Loucy (cell line): ENCODE results near the gene FKBP7.
"Not testable (repeated sequence)": the region's sequence is repeated elsewhere in the genome, so short reads cannot be mapped to it uniquely, and the experiment has no call there.

Source experiments
- H2AFZ ChIP-seq: fragments of 200-600 bp; sonication (generic); 2 replicates; pipeline ENCODE4 v1.6.0; 2016; ENCODE audit warnings: antibody characterized with exemption, mild to moderate bottlenecking, low read length, moderate library complexity
- H3F3A ChIP-seq: fragments of 200-600 bp; 2 replicates; pipeline ENCODE4 v1.6.0; 2016; ENCODE audit warnings: antibody characterized with exemption, low read depth, mild to moderate bottlenecking
- H3K27me3 ChIP-seq: fragments of 200-600 bp; sonication (generic); 2 replicates; pipeline ENCODE4 v1.6.1; 2014; ENCODE audit warnings: low read length, mild to moderate bottlenecking; ENCODE audit not compliant: insufficient read depth, poor library complexity, severe bottlenecking
- H3K36me3 ChIP-seq: fragments of 200-600 bp; sonication (generic); 2 replicates; pipeline ENCODE4 v1.6.1; 2016; ENCODE audit warnings: low read length; ENCODE audit not compliant: insufficient read depth
- H3K4me1 ChIP-seq: fragments of 200-600 bp; sonication (generic); 2 replicates; pipeline ENCODE4 v1.5.1; 2014; ENCODE audit warnings: low read length, mild to moderate bottlenecking; ENCODE audit not compliant: insufficient read depth, poor library complexity, severe bottlenecking
- H3K4me2 ChIP-seq: fragments of 200-600 bp; sonication (generic); 2 replicates; pipeline ENCODE4 v1.6.0; 2014; ENCODE audit warnings: antibody characterized with exemption, low read length, low read depth, mild to moderate bottlenecking; ENCODE audit not compliant: poor library complexity, severe bottlenecking
- H3K4me3 ChIP-seq: fragments of 200-600 bp; sonication (generic); 2 replicates; pipeline ENCODE4 v1.5.1; 2014; ENCODE audit warnings: low read length, mild to moderate bottlenecking, mixed read lengths; ENCODE audit not compliant: poor library complexity, severe bottlenecking
- H3K79me2 ChIP-seq: fragments of 200-600 bp; sonication (generic); 2 replicates; pipeline ENCODE4 v1.6.1; 2014; ENCODE audit warnings: low read length; ENCODE audit not compliant: insufficient read depth
- H3K9ac ChIP-seq: fragments of 200-600 bp; sonication (generic); 2 replicates; pipeline ENCODE4 v1.6.0; 2014; ENCODE audit warnings: mild to moderate bottlenecking, low read depth, low read length, moderate library complexity; ENCODE audit not compliant: poor library complexity, severe bottlenecking
- H3K9me2 ChIP-seq: fragments of 200-600 bp; sonication (generic); replicated peaks from 2 replicates; pipeline ENCODE4 v1.6.1; 2016; ENCODE audit warnings: low read depth, low read length, mixed read lengths
- H3K9me3 ChIP-seq: fragments of 200-600 bp; sonication (generic); 2 replicates; pipeline ENCODE4 v1.6.1; 2014; ENCODE audit warnings: mild to moderate bottlenecking, antibody characterized with exemption, low read length, low read depth; ENCODE audit not compliant: insufficient read depth
- H4K20me1 ChIP-seq: fragments of 200-600 bp; sonication (generic); 2 replicates; pipeline ENCODE4 v1.6.0; 2014; ENCODE audit warnings: antibody characterized with exemption, low read length, mild to moderate bottlenecking; ENCODE audit not compliant: insufficient read depth, poor library complexity, severe bottlenecking
- CTCF ChIP-seq: fragments of 200-600 bp; sonication (generic); conservative IDR thresholded peaks from 2 replicates; pipeline ENCODE4 v1.5.1; 2014; ENCODE audit warnings: mild to moderate bottlenecking, antibody characterized with exemption, low read length
- EZH2phosphoT487 ChIP-seq: fragments of 200-600 bp; IDR thresholded peaks from 2 replicates; pipeline ENCODE4 v1.6.1; 2018; ENCODE audit warnings: antibody characterized with exemption, mild to moderate bottlenecking, moderate library complexity, borderline replicate concordance

FKBP7 gene

DNA sequence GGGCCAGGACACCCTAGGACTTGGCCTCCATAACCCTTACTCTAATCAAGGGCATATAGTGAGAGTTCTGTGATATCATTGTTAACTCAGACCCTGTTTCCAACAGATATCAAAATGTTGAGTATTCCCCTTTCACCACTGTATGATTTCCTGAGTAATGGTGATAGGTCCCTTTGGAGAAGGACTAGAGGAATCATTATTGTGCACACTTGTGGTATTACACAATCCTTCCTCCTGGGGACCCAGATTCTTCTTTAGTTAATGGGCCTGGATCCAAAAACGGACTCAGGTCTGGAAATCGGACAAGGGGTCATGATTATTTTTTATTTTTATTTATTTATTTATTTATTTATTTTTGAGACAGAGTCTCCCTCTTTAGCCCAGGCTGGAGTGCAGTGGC lies 50.9 kb downstream of the FKBP7 start:
- peaks cover 60% of the 10 kb centered on the region; the same call in 1 of the 2 replicates for H3K36me3 ChIP-seq
- no peak overlapping the region for H2AFZ ChIP-seq
- no peaks in the 10 kb centered on the region for H3F3A ChIP-seq
- H3K4me3 ChIP-seq = no peak overlapping the region
- no peaks in the 10 kb centered on the region for H3K9me3 ChIP-seq
- no peak for TF ChIP-seq EZH2phosphoT487
- no peak for TF ChIP-seq CTCF
- no peak overlapping the region for H3K4me2 ChIP-seq
- H3K4me1 ChIP-seq = peaks cover 4% of the 10 kb centered on the region
- no peak overlapping the region for H3K9ac ChIP-seq
- no peaks in the 10 kb centered on the region for H3K27me3 ChIP-seq
- no peaks in the 10 kb centered on the region for H4K20me1 ChIP-seq
- H3K79me2 ChIP-seq = peaks cover 22% of the 10 kb centered on the region
- H3K9me2 ChIP-seq = no peaks in the 10 kb centered on the region

DNA sequence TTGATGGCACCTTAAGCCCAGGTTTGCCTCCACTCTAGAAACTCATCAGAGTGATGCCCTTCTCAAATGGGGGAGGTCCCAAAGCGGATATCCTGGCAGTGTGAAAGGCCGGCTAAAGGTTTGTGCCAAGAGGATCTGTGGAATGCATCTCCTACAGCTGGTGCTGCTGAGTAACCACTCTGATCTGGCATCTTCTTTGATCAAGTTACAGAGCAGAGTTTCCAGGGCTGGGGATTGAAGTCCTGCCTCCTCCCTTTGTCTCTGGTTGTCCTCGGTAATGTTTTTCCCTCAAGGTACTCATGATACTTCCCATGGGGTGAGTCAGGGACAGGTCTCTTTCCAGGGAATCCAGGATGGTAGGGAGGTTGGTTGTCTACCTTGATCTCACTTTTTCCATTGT lies 52.0 kb downstream of the FKBP7 start:
- H3K9me2 ChIP-seq = no peaks in the 10 kb centered on the region
- H3K79me2 ChIP-seq = peaks cover 25% of the 10 kb centered on the region
- no peak overlapping the region for H3K9ac ChIP-seq
- no peaks in the 10 kb centered on the region for H3K9me3 ChIP-seq
- H3K36me3 ChIP-seq = peaks cover 50% of the 10 kb centered on the region; the same call in 1 of the 2 replicates
- H3K4me3 ChIP-seq = no peak overlapping the region
- H3K27me3 ChIP-seq = no peaks in the 10 kb centered on the region
- no peaks in the 10 kb centered on the region for H3F3A ChIP-seq
- H3K4me1 ChIP-seq = peaks cover 10% of the 10 kb centered on the region
- no peaks in the 10 kb centered on the region for H4K20me1 ChIP-seq
- TF ChIP-seq EZH2phosphoT487 = no peak
- TF ChIP-seq CTCF = no peak
- no peak overlapping the region for H2AFZ ChIP-seq
- no peak overlapping the region for H3K4me2 ChIP-seq

GRCh38 chr2:178425255-178425827 lies 53.1 kb downstream of the FKBP7 start:
- Histone ChIP-seq H3K27me3 (no peaks in the 10 kb centered on the region), H3K36me3 (peaks cover 39% of the 10 kb centered on the region; the same call in 1 of the 2 replicates), H3K9me2 (no peaks in the 10 kb centered on the region), H3F3A (no peaks in the 10 kb centered on the region), H3K4me3 (no peak overlapping the region), H3K4me2 (no peak overlapping the region), H3K9ac (no peak overlapping the region), H2AFZ (no peak overlapping the region), H4K20me1 (no peaks in the 10 kb centered on the region), H3K9me3 (no peaks in the 10 kb centered on the region), H3K79me2 (peaks cover 25% of the 10 kb centered on the region), H3K4me1 (peaks cover 16% of the 10 kb centered on the region)
- TF ChIP-seq CTCF (no peak), EZH2phosphoT487 (no peak)

DNA sequence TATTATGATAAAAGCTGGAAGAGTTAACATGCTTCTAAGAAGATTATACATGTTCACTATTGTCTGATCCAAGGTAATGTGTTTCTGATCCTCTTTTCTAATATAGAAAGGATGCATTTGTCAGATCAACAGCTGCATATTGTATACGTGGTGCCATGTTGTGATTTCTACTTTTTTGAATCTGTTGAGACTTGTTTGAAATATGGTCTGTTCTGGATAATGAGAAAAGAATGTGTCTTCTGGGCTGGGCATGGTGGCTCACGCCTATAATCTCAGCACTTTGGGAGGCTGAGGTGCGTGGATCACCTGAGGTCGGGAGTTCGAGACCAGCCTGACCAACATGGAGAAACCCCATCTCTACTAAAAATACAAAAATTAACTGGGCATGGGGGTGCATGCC lies 54.7 kb downstream of the FKBP7 start:
- peaks cover 23% of the 10 kb centered on the region; the same call in 1 of the 2 replicates for H3K36me3 ChIP-seq
- peaks cover 25% of the 10 kb centered on the region for H3K79me2 ChIP-seq
- not testable (repeated sequence) for H3K4me2 ChIP-seq, H3K9ac ChIP-seq, H2AFZ ChIP-seq, H3K9me3 ChIP-seq, H3F3A ChIP-seq, H4K20me1 ChIP-seq, H3K27me3 ChIP-seq, H3K4me3 ChIP-seq, H3K9me2 ChIP-seq
- peaks cover 30% of the 10 kb centered on the region for H3K4me1 ChIP-seq
